ENCODE data around the gene RAD9A. TPM values are rescaled to one million over a fixed set of nuclear protein-coding genes. Genes with fewer than 3 reads are reported as not detected.

The RAD9A gene
- total and polyA plus RNA-seq, 9 of the 15 experiments (the other 6 are each of a cell fraction or from before 2014, with no cell fraction given) = 1.4 to 41.2 (median 16.1) TPM

DNA sequence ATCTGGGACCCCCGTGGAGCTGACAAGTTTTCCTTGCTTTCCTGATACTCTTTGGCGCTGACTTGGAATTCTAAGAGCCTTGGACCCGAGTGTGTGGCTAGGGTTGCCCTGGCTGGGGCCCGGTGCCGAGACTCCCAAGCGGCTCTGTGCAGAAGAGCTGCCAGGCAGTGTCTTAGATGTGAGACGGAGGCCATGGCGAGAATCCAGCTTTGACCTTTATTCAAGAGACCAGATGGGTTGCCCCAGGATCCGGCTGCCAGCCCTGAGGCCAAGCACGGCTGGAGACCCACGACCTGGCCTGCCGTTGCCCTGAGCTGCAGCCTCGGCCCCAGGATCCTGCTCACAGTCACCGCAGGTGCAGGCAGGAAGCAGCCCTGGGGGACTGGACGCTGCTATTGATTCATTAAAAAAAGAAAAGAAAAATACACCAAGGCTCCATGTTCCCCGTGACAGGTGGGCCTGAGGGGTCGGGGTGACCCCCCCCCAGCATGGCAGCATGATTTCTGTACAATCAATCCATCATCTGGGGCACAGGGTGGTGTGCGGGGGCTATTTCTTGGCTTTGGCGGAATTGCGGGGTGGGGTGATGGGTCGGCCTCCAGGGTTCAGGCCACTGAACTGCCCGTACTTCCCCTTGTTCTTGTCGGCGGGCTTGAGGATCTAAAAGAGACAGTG lies 6.3 kb downstream of the RAD9A start:
- POLR2A ChIA-PET = interaction anchor here (0.5 to 1.3 kb wide), 7 partner anchors 8 to 1898 kb away, joined by 3 to 5 read pairs (median 3); no protein-coding TSS in a partner anchor
- Histone ChIP-seq H3K36me3 (ENCODE audit: control insufficient read depth, insufficient read depth, low read length) (peaks cover 69% of the 10 kb centered on the region), H3K4me2 (ENCODE audit: insufficient read depth, low read length) (no peak overlapping the region), H2AFZ (ENCODE audit: low read depth, low read length) (no peak overlapping the region), H3K4me3 (no peak overlapping the region), H3K9me1 (ENCODE audit: control insufficient read depth, insufficient read depth, low read length) (no peaks in the 10 kb centered on the region), H3K9me3 (replicated peaks; ENCODE audit: control insufficient read depth, insufficient read depth, low read depth, low read length) (no peaks in the 10 kb centered on the region), H3K27ac (ENCODE audit: extremely low read depth, low read depth, low read length) (peak overlapping the region; percentile 43; the same call in 2 of the 3 replicates), H4K20me1 (replicated peaks; ENCODE audit: control insufficient read depth, insufficient read depth, low read length) (0 out of 2 replicates have a peak, but pooled peaks cover 4% of the 10 kb centered on the region), H3K9ac (ENCODE audit: insufficient read depth in 1 of 2, low read depth in 2 of 2, low read length in 2 of 2) (peak overlapping the region; percentile 12 to 15; a peak in 3 of 4 replicates), H3K79me2 (ENCODE audit: control insufficient read depth, insufficient read depth, low read length) (peaks cover 23% of the 10 kb centered on the region), H3K4me1 (replicated peaks in 1 of 2; ENCODE audit: control insufficient read depth in 2 of 2, insufficient read depth in 2 of 2, low read length in 2 of 2) (peaks cover 26 to 78% of the 10 kb centered on the region in 2 experiments), H3K27me3 (ENCODE audit: control insufficient read depth in 2 of 2, insufficient read depth in 2 of 2, low read length in 2 of 2) (no peaks in the 10 kb centered on the region)
- FAIRE-seq = no peak
- in situ Hi-C loops (cut with MboI) (no loop called here), intact Hi-C loops (cut with micrococcal nuclease) (no loop called here)
- TSS peak; percentile 52 for BruUV-seq (replicated peaks)
- WGBS (ENCODE audit: insufficient coverage, low coverage, missing lambda C conversion rate) = 90% methylated on average over 22 of the region's 24 CpGs
- ATAC-seq = no peak
- TF ChIP-seq POLR2AphosphoS5 (IDR thresholded peaks at IDR 0.05; ENCODE audit: control insufficient read depth, insufficient read depth, low read depth, low read length) (peak; percentile 21; the same call in 1 of the 2 replicates), ZBED1 (IDR thresholded peaks at IDR 0.05) (no peak), FOXM1 (IDR thresholded peaks at IDR 0.05; ENCODE audit: low read depth) (no peak), FOXM1 (CRISPR knock-in tag; IDR thresholded peaks at IDR 0.05; ENCODE audit: low read depth) (no peak), NCOA6 (IDR thresholded peaks at IDR 0.05) (no peak), POLR2G (IDR thresholded peaks at IDR 0.05; ENCODE audit: low read depth, low read length) (peak; percentile 13), RBM17 (IDR thresholded peaks at IDR 0.05; ENCODE audit: borderline replicate concordance, low read depth, low read length) (no peak), RAD21 (CRISPR knock-in tag; conservative IDR thresholded peaks at IDR 0.05 in 1 of 2, IDR thresholded peaks at IDR 0.05 in 1 of 2) (no peak), FUS (optimal IDR thresholded peaks at IDR 0.05; ENCODE audit: low read depth, low read length) (no peak), POLR2A (conservative IDR thresholded peaks at IDR 0.05) (peak; percentile 8; the same call in 1 of the 2 replicates), NKRF (IDR thresholded peaks at IDR 0.05; ENCODE audit: borderline replicate concordance) (no peak)
- TF ChIP-seq, protein P1, sequence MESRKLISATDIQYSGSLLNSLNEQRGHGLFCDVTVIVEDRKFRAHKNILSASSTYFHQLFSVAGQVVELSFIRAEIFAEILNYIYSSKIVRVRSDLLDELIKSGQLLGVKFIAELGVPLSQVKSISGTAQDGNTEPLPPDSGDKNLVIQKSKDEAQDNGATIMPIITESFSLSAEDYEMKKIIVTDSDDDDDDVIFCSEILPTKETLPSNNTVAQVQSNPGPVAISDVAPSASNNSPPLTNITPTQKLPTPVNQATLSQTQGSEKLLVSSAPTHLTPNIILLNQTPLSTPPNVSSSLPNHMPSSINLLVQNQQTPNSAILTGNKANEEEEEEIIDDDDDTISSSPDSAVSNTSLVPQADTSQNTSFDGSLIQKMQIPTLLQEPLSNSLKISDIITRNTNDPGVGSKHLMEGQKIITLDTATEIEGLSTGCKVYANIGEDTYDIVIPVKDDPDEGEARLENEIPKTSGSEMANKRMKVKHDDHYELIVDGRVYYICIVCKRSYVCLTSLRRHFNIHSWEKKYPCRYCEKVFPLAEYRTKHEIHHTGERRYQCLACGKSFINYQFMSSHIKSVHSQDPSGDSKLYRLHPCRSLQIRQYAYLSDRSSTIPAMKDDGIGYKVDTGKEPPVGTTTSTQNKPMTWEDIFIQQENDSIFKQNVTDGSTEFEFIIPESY (CRISPR knock-in tag; IDR thresholded peaks at IDR 0.05) = peak; percentile 20; the same call in 1 of the 2 replicates
- CTCF ChIA-PET (ENCODE audit: low intra/inter-chr PET ratio) = interaction anchor here (0.6 kb wide), 1 partner anchor 9 kb away, joined by 3 read pairs; no protein-coding TSS in a partner anchor
- DNase-seq (ENCODE audit: extremely low read depth in 1 of 4, low spot score in 3 of 4) = no peak
